Measurements from ENCODE around the gene B4GALT5.

GRCh38 chr20:49608752-49609670 lies 104.7 kb downstream of the B4GALT5 start:
- TF ChIP-seq, protein P1, sequence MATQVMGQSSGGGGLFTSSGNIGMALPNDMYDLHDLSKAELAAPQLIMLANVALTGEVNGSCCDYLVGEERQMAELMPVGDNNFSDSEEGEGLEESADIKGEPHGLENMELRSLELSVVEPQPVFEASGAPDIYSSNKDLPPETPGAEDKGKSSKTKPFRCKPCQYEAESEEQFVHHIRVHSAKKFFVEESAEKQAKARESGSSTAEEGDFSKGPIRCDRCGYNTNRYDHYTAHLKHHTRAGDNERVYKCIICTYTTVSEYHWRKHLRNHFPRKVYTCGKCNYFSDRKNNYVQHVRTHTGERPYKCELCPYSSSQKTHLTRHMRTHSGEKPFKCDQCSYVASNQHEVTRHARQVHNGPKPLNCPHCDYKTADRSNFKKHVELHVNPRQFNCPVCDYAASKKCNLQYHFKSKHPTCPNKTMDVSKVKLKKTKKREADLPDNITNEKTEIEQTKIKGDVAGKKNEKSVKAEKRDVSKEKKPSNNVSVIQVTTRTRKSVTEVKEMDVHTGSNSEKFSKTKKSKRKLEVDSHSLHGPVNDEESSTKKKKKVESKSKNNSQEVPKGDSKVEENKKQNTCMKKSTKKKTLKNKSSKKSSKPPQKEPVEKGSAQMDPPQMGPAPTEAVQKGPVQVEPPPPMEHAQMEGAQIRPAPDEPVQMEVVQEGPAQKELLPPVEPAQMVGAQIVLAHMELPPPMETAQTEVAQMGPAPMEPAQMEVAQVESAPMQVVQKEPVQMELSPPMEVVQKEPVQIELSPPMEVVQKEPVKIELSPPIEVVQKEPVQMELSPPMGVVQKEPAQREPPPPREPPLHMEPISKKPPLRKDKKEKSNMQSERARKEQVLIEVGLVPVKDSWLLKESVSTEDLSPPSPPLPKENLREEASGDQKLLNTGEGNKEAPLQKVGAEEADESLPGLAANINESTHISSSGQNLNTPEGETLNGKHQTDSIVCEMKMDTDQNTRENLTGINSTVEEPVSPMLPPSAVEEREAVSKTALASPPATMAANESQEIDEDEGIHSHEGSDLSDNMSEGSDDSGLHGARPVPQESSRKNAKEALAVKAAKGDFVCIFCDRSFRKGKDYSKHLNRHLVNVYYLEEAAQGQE (IDR thresholded peaks at IDR 0.05; ENCODE audit: insufficient read depth in 1 of 2, low read depth in 2 of 2, low read length in 2 of 2), result no peak
- TF ChIP-seq POLR2AphosphoS5 (IDR thresholded peaks at IDR 0.05; ENCODE audit: low read depth, low read length), result no peak
- TF ChIP-seq TAF1 (IDR thresholded peaks at IDR 0.05; ENCODE audit: borderline replicate concordance, insufficient read depth, low read length), result no peak
- no peak for TF ChIP-seq SIN3A (IDR thresholded peaks at IDR 0.05; ENCODE audit: borderline replicate concordance, insufficient read depth, low read length)

All from PFSK-1 (cell line).